Type B pancreatic cell (in vitro differentiated cells): ENCODE data around the gene VPS52. TPM values are rescaled to one million over a fixed set of nuclear protein-coding genes. Genes with fewer than 3 reads are reported as not detected.
A peak's percentile ranks its signal among the peaks of the same experiment; 100 is the strongest.
"Not testable (repeated sequence)": the region's sequence is repeated elsewhere in the genome, so short reads cannot be mapped to it uniquely, and the experiment has no call there.

ENCODE experiments used
- DNase-seq: peaks from one replicate; pipeline ENCODE4 v3.0.0; 2021; ENCODE audit warnings: mixed read lengths; ENCODE audit not compliant: unreplicated experiment; ENCODE audit errors: extremely low spot score
- H3K27ac Mint-ChIP-seq: 2 replicates; pipeline ENCODE4 v1.8.0; 2021; ENCODE audit warnings: mild to moderate bottlenecking, mixed read lengths
- H3K27me3 Mint-ChIP-seq: 2 replicates; pipeline ENCODE4 v1.8.0; 2021; ENCODE audit warnings: mixed read lengths
- H3K36me3 Mint-ChIP-seq: 2 replicates; pipeline ENCODE4 v1.8.0; 2021; ENCODE audit warnings: mixed read lengths
- H3K4me1 Mint-ChIP-seq: one replicate; pipeline ENCODE4 v1.8.0; 2021; ENCODE audit warnings: mixed read lengths; ENCODE audit not compliant: unreplicated experiment
- H3K4me3 Mint-ChIP-seq: 2 replicates; pipeline ENCODE4 v1.8.0; 2021; ENCODE audit warnings: mild to moderate bottlenecking, mixed read lengths
- H3K9me3 Mint-ChIP-seq: 2 replicates; pipeline ENCODE4 v1.8.0; 2021; ENCODE audit warnings: mixed read lengths
- total RNA-seq: library from RNA; stranded (reverse); gene quantifications from 2 replicates; pipeline ENCODE4 v1.2.1, GENCODE V29; 2021; ENCODE audit warnings: low replicate concordance
- TF ChIP-seq, protein P1 (sequence below): fragments of 200-600 bp; sonication (generic); conservative IDR thresholded peaks from 2 replicates; pipeline ENCODE4 v1.5.0; 2021; ENCODE audit warnings: antibody characterized with exemption, mild to moderate bottlenecking

The VPS52 gene
- total RNA-seq, 1 donor from 2014 or later = 62.4 TPM

- H3K4me1 Mint-ChIP-seq = peaks cover 46% of the 10 kb centered on the region
- H3K36me3 Mint-ChIP-seq = peaks cover 35% of the 10 kb centered on the region
- no peak for DNase-seq
- H3K27me3 Mint-ChIP-seq = no peaks in the 10 kb centered on the region
- H3K27ac Mint-ChIP-seq = peak overlapping the region; percentile 100
- TF ChIP-seq, protein P1, sequence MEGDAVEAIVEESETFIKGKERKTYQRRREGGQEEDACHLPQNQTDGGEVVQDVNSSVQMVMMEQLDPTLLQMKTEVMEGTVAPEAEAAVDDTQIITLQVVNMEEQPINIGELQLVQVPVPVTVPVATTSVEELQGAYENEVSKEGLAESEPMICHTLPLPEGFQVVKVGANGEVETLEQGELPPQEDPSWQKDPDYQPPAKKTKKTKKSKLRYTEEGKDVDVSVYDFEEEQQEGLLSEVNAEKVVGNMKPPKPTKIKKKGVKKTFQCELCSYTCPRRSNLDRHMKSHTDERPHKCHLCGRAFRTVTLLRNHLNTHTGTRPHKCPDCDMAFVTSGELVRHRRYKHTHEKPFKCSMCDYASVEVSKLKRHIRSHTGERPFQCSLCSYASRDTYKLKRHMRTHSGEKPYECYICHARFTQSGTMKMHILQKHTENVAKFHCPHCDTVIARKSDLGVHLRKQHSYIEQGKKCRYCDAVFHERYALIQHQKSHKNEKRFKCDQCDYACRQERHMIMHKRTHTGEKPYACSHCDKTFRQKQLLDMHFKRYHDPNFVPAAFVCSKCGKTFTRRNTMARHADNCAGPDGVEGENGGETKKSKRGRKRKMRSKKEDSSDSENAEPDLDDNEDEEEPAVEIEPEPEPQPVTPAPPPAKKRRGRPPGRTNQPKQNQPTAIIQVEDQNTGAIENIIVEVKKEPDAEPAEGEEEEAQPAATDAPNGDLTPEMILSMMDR = no peak
- peak overlapping the region; percentile 98 for H3K4me3 Mint-ChIP-seq
- H3K9me3 Mint-ChIP-seq = no peaks in the 10 kb centered on the region
These were observed 2.5 kb upstream of the VPS52 start for GRCh38 chr6:33273924-33274902.

DNA sequence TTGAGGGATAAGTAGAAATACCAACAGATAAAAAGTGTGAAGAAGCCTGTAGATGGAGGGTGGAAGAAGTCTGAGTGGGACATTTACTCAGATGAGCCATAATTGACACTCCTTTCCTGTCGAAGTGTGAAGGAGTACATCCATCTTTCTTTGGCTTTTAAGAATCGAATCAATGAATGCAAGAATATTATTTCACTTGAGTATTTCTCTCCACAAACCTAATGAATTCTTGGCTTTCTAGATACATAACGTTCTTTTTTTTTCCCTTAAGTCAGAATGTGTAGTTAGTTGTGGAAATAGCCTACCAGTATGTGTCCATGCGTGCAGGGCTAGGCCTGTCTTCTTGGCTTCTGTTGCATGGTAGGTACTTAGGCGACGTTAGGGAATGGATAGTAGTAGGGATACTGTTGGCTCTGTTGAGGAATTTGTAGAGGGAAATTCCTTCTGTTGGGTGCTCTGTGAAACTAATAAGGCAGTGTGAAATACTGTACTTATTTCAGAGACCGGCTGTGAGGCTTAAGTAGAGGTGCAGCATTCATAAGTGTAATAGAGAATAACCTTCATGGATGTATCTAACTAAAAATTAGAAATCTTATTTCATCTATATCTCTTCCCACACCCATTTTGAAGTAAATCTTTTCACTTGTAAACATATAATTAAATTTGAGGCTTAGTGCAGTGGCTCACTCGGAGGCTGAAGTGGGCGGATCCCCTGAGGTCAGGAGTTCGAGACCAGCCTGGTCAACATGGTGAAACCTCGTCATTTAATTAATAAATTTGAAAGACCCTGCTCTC, 1.6 kb upstream of the VPS52 start:
- TF ChIP-seq, protein P1 = no peak
- Mint-ChIP-seq H3K36me3 (peaks cover 35% of the 10 kb centered on the region), H3K27ac (peak overlapping the region; percentile 100), H3K4me3 (peak overlapping the region; percentile 98), H3K4me1 (peaks cover 46% of the 10 kb centered on the region), H3K27me3 (no peaks in the 10 kb centered on the region), H3K9me3 (no peaks in the 10 kb centered on the region)
- DNase-seq = no peak

- Mint-ChIP-seq H3K27me3 (no peaks in the 10 kb centered on the region), H3K36me3 (peaks cover 39% of the 10 kb centered on the region), H3K9me3 (no peaks in the 10 kb centered on the region), H3K27ac (peak overlapping the region; percentile 100), H3K4me3 (peak overlapping the region; percentile 98), H3K4me1 (peaks cover 46% of the 10 kb centered on the region)
- TF ChIP-seq, protein P1 = no peak
- no peak for DNase-seq
These were observed 826 bp upstream of the VPS52 start for GRCh38 chr6:33272275-33273128.

DNA sequence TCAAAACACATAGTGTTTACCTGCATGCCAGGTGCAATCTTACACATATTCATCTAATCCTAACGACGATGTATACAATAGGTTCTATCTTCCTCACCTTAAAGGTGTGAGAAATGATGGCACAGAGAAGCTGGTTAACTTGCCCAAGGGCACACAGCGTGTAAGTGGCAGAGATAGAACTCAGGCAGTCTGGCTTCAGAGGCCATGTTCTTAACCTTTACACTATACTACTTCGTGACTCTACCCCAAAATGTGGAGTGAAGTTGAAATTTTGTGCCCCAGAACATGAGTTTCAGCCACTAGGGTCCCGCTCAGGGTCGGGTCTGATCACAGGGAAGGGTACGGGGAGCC, 584 bp downstream of the VPS52 start:
- DNase-seq = no peak
- TF ChIP-seq, protein P1 = peak; percentile 41

DNA sequence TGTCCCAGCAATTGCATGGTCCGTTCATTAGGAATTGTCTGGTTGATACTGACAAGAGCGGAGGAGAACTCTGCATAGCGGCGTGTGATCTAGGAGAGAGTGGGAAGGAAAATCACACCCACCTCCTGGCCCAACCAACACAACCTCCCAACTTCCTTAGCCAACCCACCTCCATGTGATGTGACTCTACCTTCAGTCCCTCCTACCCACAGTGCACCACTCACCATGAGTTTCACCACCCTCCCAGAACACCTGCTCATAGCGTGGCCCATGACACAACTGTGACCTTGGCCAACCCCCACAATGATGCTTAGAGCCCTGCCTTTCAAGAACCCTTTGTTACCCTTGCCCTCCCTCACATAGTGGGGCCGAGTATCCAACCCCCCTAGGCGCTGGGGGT, 7.7 kb downstream of the VPS52 start:
- Mint-ChIP-seq H3K9me3 (no peaks in the 10 kb centered on the region), H3K4me3 (no peak overlapping the region), H3K4me1 (no peaks in the 10 kb centered on the region), H3K27me3 (no peaks in the 10 kb centered on the region), H3K36me3 (peaks cover 26% of the 10 kb centered on the region), H3K27ac (no peak overlapping the region)
- DNase-seq = no peak
- TF ChIP-seq, protein P1 = no peak

More for the DNA sequence above, 584 bp downstream of the VPS52 start:
- Mint-ChIP-seq H3K27ac (peak overlapping the region; percentile 100), H3K4me3 (peak overlapping the region; percentile 98), H3K36me3 (peaks cover 38% of the 10 kb centered on the region), H3K27me3 (no peaks in the 10 kb centered on the region), H3K4me1 (peaks cover 40% of the 10 kb centered on the region), H3K9me3 (no peaks in the 10 kb centered on the region)

GRCh38 chr6:33262490-33262889, 9.2 kb downstream of the VPS52 start:
- not testable (repeated sequence) for H3K27me3 Mint-ChIP-seq, H3K4me1 Mint-ChIP-seq, H3K4me3 Mint-ChIP-seq, H3K9me3 Mint-ChIP-seq, DNase-seq, H3K27ac Mint-ChIP-seq
- H3K36me3 Mint-ChIP-seq = peaks cover 21% of the 10 kb centered on the region
